Measurements from ENCODE around the gene PSME4.

GRCh38 chr2:53826587-53827397 lies 144.0 kb downstream of the PSME4 start:
- TF ChIP-seq HDAC6 (IDR thresholded peaks at IDR 0.05; ENCODE audit: unreplicated experiment) (no peak), SPI1 (IDR thresholded peaks at IDR 0.05; ENCODE audit: borderline replicate concordance, insufficient read depth, low read depth, low read length) (no peak), POLR2AphosphoS2 (IDR thresholded peaks at IDR 0.05; ENCODE audit: low read depth, low read length) (no peak), TARDBP (IDR thresholded peaks at IDR 0.05; ENCODE audit: borderline replicate concordance) (no peak)

All from GM12878 (cell line).